Effector memory CD4-positive, alpha-beta T cell (primary cell): Measurements from ENCODE around the gene SLC26A11.

ENCODE experiments used
- DNase-seq, 3 donors: peaks; one replicate each; pipeline ENCODE4 v3.0.0-alpha.2; 2020
- H3K27ac ChIP-seq: 2 replicates; pipeline ENCODE4 v1.7.0; 2013; ENCODE audit warnings: mild to moderate bottlenecking, low read length, moderate library complexity; ENCODE audit not compliant: insufficient read depth, poor library complexity, severe bottlenecking
- H3K27me3 ChIP-seq: replicated peaks from 2 replicates; pipeline ENCODE4 v1.7.0; 2013; ENCODE audit warnings: mild to moderate bottlenecking, low read length; ENCODE audit not compliant: insufficient read depth, control insufficient read depth, poor library complexity, severe bottlenecking
- H3K36me3 ChIP-seq: 2 replicates; pipeline ENCODE4 v1.7.0; 2013; ENCODE audit warnings: mild to moderate bottlenecking, low read length, moderate library complexity; ENCODE audit not compliant: control insufficient read depth, insufficient read depth
- H3K4me1 ChIP-seq: 2 replicates; pipeline ENCODE4 v1.7.0; 2013; ENCODE audit warnings: low read length, mild to moderate bottlenecking; ENCODE audit not compliant: control insufficient read depth, insufficient read depth, poor library complexity, severe bottlenecking
- H3K4me3 ChIP-seq: 2 replicates; pipeline ENCODE4 v1.7.0; 2013; ENCODE audit warnings: low read length, low read depth, mild to moderate bottlenecking; ENCODE audit not compliant: insufficient read depth, poor library complexity, severe bottlenecking
- H3K9me3 ChIP-seq: 2 replicates; pipeline ENCODE4 v1.7.0; 2013; ENCODE audit warnings: mild to moderate bottlenecking, low read length, moderate library complexity; ENCODE audit not compliant: control insufficient read depth
- total RNA-seq, 3 donors: gene quantifications; one replicate each; lab custom pipeline; 2026; lab: John Stamatoyannopoulos, UW

The SLC26A11 gene
- total RNA-seq, result 67.6 to 69.1 (median 67.8) reads per million in 3 donors

DNA sequence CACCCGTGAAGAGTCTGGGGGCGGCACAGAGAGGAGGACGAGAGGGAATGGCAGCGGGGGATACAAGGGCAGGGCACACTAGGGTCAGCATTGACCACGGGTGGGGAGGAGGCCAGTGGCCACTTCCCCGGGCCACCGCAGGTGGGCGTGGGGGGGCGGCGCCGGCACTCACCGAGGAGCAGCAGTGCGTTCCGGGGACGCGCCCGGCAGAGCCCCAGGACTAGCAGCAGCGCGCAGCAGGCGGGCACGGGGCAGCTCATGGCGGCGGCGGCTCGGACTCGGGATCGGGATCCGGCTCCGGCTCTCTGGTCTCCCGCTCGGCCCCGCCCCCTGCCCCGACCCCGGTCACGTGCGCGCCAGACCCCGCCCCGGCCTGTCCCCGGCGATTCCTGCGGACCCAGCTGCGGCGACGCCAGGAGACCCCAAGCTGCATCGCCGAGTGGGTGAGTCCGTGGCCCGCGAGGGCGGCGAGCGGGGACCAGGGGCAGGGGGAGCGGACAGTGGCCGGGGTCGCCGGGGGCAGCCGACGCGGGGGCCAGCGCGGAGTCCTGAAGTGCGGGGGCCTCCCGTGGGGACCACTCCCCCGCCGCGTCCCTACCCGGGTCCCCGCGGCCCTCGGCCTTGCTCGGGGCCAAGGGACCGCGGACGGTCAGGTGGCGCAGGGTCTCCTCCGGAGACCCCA, at the start of gene SLC26A11, which contains the start of gene SGSH:
SLC26A11 (plus strand) TSS at position 374 of the 682 bp plus-strand sequence. CDS start 1,134 bp downstream, outside the sequence.
SGSH (minus strand) TSS at position 280 of the 682 bp plus-strand sequence; CDS start at position 260, 20 bp downstream.
- Histone ChIP-seq H3K9me3 (no peaks in the 10 kb centered on the region), H3K4me1 (peaks cover 27% of the 10 kb centered on the region), H3K27me3 (no peaks in the 10 kb centered on the region), H3K36me3 (peaks cover 14% of the 10 kb centered on the region), H3K27ac (peak within 1 kb of the TSS; percentile 95), H3K4me3 (peak within 1 kb of the TSS; percentile 88)
- DNase-seq, result peak; percentile 34 to 60 (median 38)

DNA sequence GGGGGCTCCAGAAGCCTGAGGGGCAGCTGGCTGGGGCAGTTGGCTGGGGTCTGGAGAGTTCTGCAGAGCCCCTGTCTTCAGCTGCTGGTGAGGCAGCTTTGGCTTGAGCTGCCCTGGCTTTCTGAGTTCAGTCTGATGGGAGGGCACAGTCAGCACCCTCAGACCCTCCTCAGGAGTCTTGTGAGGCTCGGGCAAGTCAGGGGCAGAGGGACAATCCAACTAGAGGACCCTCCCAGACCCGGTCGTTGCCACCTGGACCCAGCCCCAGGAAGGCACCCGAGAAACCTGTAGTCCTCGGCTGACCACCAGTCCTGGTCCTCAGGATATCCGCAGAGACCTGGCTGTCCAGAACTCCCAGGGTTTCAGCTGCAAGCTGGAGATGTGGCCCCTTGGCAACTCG, 48.5 kb upstream of the SLC26A11 start:
- Histone ChIP-seq H3K27me3 (no peaks in the 10 kb centered on the region), H3K9me3 (no peaks in the 10 kb centered on the region), H3K4me3 (no peak overlapping the region), H3K36me3 (no peaks in the 10 kb centered on the region), H3K27ac (no peak overlapping the region), H3K4me1 (no peaks in the 10 kb centered on the region)
- DNase-seq, result no peak

DNA sequence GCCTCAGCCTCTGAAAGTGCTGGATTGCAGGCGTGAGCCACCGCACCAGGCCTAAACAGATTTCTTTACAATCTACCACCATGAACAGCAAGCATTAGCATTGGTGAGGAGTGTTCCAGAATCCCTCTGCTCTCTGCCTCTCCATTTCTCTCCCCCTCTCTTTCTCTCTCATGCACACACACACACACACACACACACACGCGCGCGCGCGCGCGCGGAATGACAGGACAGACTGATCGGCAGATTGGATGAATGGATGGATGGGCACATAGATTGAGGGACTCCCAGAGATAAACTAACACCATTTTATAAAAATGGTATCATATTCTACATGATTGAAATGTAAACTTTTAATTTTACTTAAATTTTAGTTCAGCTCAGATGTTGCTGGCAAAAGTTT, 47.1 kb upstream of the SLC26A11 start:
- no peak overlapping the region for H3K4me3 ChIP-seq
- H3K27ac ChIP-seq, result no peak overlapping the region
- H3K36me3 ChIP-seq, result no peaks in the 10 kb centered on the region
- H3K9me3 ChIP-seq, result no peaks in the 10 kb centered on the region
- no peaks in the 10 kb centered on the region for H3K4me1 ChIP-seq
- no peak for DNase-seq
- H3K27me3 ChIP-seq, result no peaks in the 10 kb centered on the region

DNA sequence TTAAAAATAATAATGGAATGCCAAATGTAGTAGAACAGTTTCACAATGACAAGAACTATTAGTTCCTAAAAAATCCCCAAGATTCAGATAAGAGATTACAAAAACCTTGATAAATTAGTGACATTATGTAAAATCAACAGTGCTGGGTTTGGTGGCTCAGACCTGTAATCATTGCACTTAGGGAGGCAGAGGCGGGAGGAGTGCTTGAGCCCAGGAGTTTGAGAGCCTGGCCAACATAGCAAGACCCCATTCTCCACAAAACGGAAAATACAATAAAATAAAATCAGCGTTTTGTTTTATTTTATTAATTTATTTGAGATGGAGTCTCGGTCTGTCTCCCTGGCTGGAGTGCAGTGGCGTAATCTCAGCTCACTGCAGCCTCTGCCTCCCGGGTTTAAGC, 46.3 kb upstream of the SLC26A11 start:
- no peaks in the 10 kb centered on the region for H3K36me3 ChIP-seq
- H3K27ac ChIP-seq, result no peak overlapping the region
- DNase-seq, result no peak
- no peaks in the 10 kb centered on the region for H3K27me3 ChIP-seq
- H3K9me3 ChIP-seq, result no peaks in the 10 kb centered on the region
- H3K4me3 ChIP-seq, result no peak overlapping the region
- H3K4me1 ChIP-seq, result no peaks in the 10 kb centered on the region

DNA sequence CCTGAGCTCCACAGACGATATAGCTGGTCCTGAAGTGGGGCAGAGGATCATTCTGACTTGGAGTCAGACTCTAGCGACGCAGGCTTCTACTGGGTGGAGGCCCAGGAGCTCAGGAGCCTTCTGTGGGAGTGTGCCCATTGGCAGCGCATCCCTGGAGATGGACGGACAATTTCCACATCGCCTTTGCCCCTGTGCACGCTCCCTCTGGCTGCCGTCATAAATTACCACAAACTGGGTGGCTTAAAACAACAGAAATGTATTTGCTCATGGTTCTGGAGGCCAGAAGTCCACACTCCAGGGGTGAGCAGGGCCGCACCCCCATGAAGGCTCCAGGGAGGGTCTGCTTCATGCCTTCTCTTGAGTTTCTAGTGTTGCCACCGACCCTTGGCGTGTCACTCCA, 43.5 kb upstream of the SLC26A11 start:
- H3K27me3 ChIP-seq, result no peaks in the 10 kb centered on the region
- H3K27ac ChIP-seq, result no peak overlapping the region
- no peaks in the 10 kb centered on the region for H3K4me1 ChIP-seq
- DNase-seq, result no peak
- no peak overlapping the region for H3K4me3 ChIP-seq
- no peaks in the 10 kb centered on the region for H3K9me3 ChIP-seq
- H3K36me3 ChIP-seq, result no peaks in the 10 kb centered on the region

GRCh38 chr17:80177986-80178595, 42.1 kb upstream of the SLC26A11 start:
- no peaks in the 10 kb centered on the region for H3K4me1 ChIP-seq
- H3K9me3 ChIP-seq, result no peaks in the 10 kb centered on the region
- no peak for DNase-seq
- H3K4me3 ChIP-seq, result no peak overlapping the region
- H3K27me3 ChIP-seq, result no peaks in the 10 kb centered on the region
- no peak overlapping the region for H3K27ac ChIP-seq
- H3K36me3 ChIP-seq, result no peaks in the 10 kb centered on the region

DNA sequence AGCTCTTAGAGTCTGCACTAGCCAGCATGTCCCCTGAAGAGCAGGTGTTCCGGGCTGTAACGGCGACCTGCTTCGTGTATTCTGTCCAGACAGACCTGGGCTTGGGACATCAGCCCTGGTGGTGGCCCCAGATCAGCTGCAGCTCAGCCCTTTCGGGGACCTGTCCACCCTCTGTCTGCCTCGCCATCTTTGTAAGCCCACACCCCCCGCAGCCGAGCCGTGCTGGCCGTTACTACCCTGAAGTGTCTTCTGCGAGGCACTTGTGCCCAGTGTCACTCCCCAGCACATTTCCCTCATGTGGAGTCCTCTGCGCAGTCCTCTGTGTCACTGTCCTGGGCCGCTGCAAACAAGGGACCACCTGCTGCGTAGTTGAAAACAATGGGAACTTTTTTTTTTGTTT, 40.0 kb upstream of the SLC26A11 start:
- Histone ChIP-seq H3K36me3 (no peaks in the 10 kb centered on the region), H3K9me3 (no peaks in the 10 kb centered on the region), H3K4me1 (no peaks in the 10 kb centered on the region), H3K4me3 (no peak overlapping the region), H3K27me3 (no peaks in the 10 kb centered on the region), H3K27ac (no peak overlapping the region)
- DNase-seq, result no peak

- H3K27me3 ChIP-seq, result no peaks in the 10 kb centered on the region
- no peak overlapping the region for H3K27ac ChIP-seq
Measured at GRCh38 chr17:80181431-80181830, 38.8 kb upstream of the SLC26A11 start.

GRCh38 chr17:80182118-80182844, 37.9 kb upstream of the SLC26A11 start:
- no peaks in the 10 kb centered on the region for H3K4me1 ChIP-seq
- H3K4me3 ChIP-seq, result no peak overlapping the region
- DNase-seq, result no peak
- no peaks in the 10 kb centered on the region for H3K9me3 ChIP-seq
- no peaks in the 10 kb centered on the region for H3K36me3 ChIP-seq
- no peaks in the 10 kb centered on the region for H3K27me3 ChIP-seq
- H3K27ac ChIP-seq, result no peak overlapping the region

More at GRCh38 chr17:80181431-80181830, 38.8 kb upstream of the SLC26A11 start:
- Histone ChIP-seq H3K4me1 (no peaks in the 10 kb centered on the region), H3K4me3 (no peak overlapping the region), H3K36me3 (no peaks in the 10 kb centered on the region), H3K9me3 (no peaks in the 10 kb centered on the region)
- DNase-seq, result no peak

- Histone ChIP-seq H3K9me3 (no peaks in the 10 kb centered on the region), H3K27me3 (no peaks in the 10 kb centered on the region), H3K36me3 (no peaks in the 10 kb centered on the region), H3K4me1 (no peaks in the 10 kb centered on the region), H3K4me3 (no peak overlapping the region), H3K27ac (no peak overlapping the region)
- DNase-seq, result no peak
Measured at GRCh38 chr17:80182845-80183223, 37.4 kb upstream of the SLC26A11 start.
